K562 (cell line): ENCODE measurements around the gene GEMIN5. TPM values are rescaled to one million over a fixed set of nuclear protein-coding genes. Genes with fewer than 3 reads are reported as not detected.

Experiments used
- BHLHE40 ChIP-seq: IDR thresholded peaks from 2 replicates; pipeline ENCODE4 v1.6.1; 2011; ENCODE audit warnings: low read length, improper control_type of control experiment
- CBX1 ChIP-seq: sonication (generic); IDR thresholded peaks from 2 replicates; pipeline ENCODE4 v1.6.1; 2016; ENCODE audit warnings: antibody characterized with exemption, low read depth, mild to moderate bottlenecking
- EHMT2 ChIP-seq: fragments of 450-650 bp; IDR thresholded peaks from 2 replicates; pipeline ENCODE4 v1.6.1; 2018; ENCODE audit warnings: antibody characterized with exemption
- FOXJ3 ChIP-seq: sonication (generic); formaldehyde crosslinking; IDR thresholded peaks from 2 replicates; pipeline ENCODE4 v1.4.0; 2020; ENCODE audit warnings: mild to moderate bottlenecking, missing genetic modification reagents
- GATA2 ChIP-seq: sonication (generic); formaldehyde crosslinking; IDR thresholded peaks from 2 replicates; pipeline ENCODE4 v1.4.0; 2020; ENCODE audit warnings: mild to moderate bottlenecking, missing genetic modification reagents
- HNRNPL ChIP-seq: fragments of 200-400 bp; formaldehyde crosslinking; IDR thresholded peaks from 2 replicates; pipeline ENCODE4 v1.6.1; 2017; ENCODE audit warnings: low read depth, mild to moderate bottlenecking, low read length
- JUNB ChIP-seq: fragments of 450-650 bp; formaldehyde crosslinking; conservative IDR thresholded peaks from 2 replicates; pipeline ENCODE4 v1.4.0; 2020; ENCODE audit warnings: mild to moderate bottlenecking
- NCOA4 ChIP-seq: fragments of 450-650 bp; IDR thresholded peaks from 2 replicates; pipeline ENCODE4 v1.6.1; 2018; ENCODE audit warnings: mild to moderate bottlenecking; ENCODE audit not compliant: partially characterized antibody
- PRPF4 ChIP-seq: fragments of 200-400 bp; formaldehyde crosslinking; IDR thresholded peaks from one replicate; pipeline ENCODE4 v1.6.1; 2017; ENCODE audit warnings: low read length, low read depth, mild to moderate bottlenecking; ENCODE audit not compliant: insufficient read depth, poor library complexity, severe bottlenecking
- RAD51 ChIP-seq: fragments of 450-650 bp; IDR thresholded peaks from 2 replicates; pipeline ENCODE4 v1.7.1; 2016; ENCODE audit warnings: low read depth, mild to moderate bottlenecking, borderline replicate concordance
- ZBTB17 ChIP-seq: fragments of 450-650 bp; formaldehyde crosslinking; IDR thresholded peaks from 2 replicates; pipeline ENCODE4 v1.4.0; 2020; ENCODE audit warnings: mild to moderate bottlenecking
- ZNF23 ChIP-seq: fragments of 250-450 bp; sonication (Bioruptor Pico); IDR thresholded peaks from 2 replicates; pipeline ENCODE4 v1.4.0; 2020; ENCODE audit warnings: mild to moderate bottlenecking
- ZNF384 ChIP-seq: IDR thresholded peaks from 2 replicates; pipeline ENCODE4 v1.6.1; 2012; ENCODE audit warnings: low read depth, low read length, improper control_type of control experiment
- polyA plus RNA-seq, 8 experiments: library from polyadenylated mRNA; depleted of rRNA in 4 of 8; stranded (reverse) in 5 of 8; unstranded in 3 of 8; fragments of >200 nt; fragmentation: Nextera tagmentation in 2 of 8; fragmentation: Illumina TruSeq in 1 of 8; extraction: Ambion mirVana in 2 of 8; extraction: Trizol in 1 of 8; gene quantifications; 2 replicates each; pipeline versions ENCODE4 v1.2.1 to v1.2.3, GENCODE V29; 2011 to 2014; ENCODE audit warnings: inconsistent platforms in 1 of 8, missing spikeins in 1 of 8
- total RNA-seq, 7 experiments: library from RNA; depleted of rRNA in 6 of 7; stranded (reverse); fragments of >200 nt in 6 of 7; fragmentation: Illumina TruSeq in 2 of 7; extraction: Trizol in 2 of 7; gene quantifications; 2 replicates each; pipeline versions ENCODE4 v1.2.1 to v1.2.3, GENCODE V29; 2011 to 2021; ENCODE audit warnings: low replicate concordance in 1 of 7
- TF ChIP-seq, protein P1 (sequence below): fragments of 450-650 bp; IDR thresholded peaks from 2 replicates; pipeline ENCODE4 v1.6.1; 2017; ENCODE audit warnings: antibody characterized with exemption, mild to moderate bottlenecking
- TF ChIP-seq, protein P2 (sequence below): fragments of 450-650 bp; IDR thresholded peaks from 2 replicates; pipeline ENCODE4 v1.6.1; 2016; ENCODE audit warnings: mild to moderate bottlenecking
- TF ChIP-seq, protein P3 (sequence below): sonication (generic); formaldehyde crosslinking; IDR thresholded peaks from 2 replicates; pipeline ENCODE4 v1.9.0; 2022; ENCODE audit warnings: mild to moderate bottlenecking, missing genetic modification reagents
- TF ChIP-seq, protein P4 (sequence below): sonication (generic); formaldehyde crosslinking; IDR thresholded peaks from 2 replicates; pipeline ENCODE4 v1.5.0; 2020; ENCODE audit warnings: missing genetic modification reagents
- TF ChIP-seq, protein P5 (sequence below), 2 experiments: fragments of 450-650 bp in 1 of 2; sonication (generic) in 1 of 2; formaldehyde crosslinking in 1 of 2; IDR thresholded peaks in 1 of 2; conservative IDR thresholded peaks in 1 of 2; 2 replicates each; pipeline versions ENCODE4 v1.6.1 to v1.8.1; 2016 to 2023; ENCODE audit warnings: mild to moderate bottlenecking in 2 of 2, moderate library complexity in 2 of 2, inconsistent platforms in 1 of 2, missing genetic modification reagents in 1 of 2

Gene GEMIN5
- total and polyA plus RNA-seq, 9 of the 15 experiments (the other 6 are each of a cell fraction or from before 2014, with no cell fraction given), result 10.3 to 48.2 (median 34.7) TPM

DNA sequence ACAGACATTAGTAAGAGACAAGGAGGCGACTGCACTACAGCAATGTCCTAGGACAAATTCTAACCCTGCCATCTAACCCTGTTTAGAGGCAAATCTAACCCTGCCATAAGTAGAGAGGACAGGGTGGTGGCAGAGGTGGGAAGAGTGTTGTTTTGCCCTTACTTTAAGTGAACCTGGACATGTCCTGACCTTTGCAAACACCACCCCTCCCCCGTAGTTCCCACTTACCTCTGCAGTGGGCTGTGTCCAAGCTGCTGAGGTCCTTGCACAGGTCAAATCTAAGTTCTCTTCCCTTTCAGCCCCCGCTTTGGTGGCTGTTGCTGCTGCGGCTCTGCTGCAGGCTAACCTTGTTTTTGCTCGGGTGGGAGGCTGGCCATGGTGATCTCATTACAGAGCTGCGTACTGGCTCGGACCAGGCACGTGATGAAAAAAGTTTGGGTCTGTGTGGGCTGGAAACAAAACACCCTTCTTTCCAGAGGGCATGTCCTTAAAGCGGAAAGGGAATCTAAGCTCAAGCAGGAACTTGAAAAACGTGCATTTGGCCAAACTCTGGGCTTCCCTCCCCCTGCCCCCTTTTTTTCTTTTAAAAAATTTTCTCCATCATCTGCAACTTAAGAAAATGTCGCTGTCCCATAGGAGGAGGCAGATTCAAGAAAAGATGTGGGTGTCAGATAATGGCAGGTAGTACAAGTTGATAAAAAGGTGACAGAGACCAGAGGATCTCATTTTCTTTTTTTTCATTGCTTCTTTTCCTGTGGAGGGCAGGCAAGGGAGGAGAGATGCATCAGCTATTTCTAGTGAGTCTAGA, 87.6 kb downstream of the GEMIN5 start, which contains the start of gene FAXDC2 (continued):
- TF ChIP-seq, protein P1, sequence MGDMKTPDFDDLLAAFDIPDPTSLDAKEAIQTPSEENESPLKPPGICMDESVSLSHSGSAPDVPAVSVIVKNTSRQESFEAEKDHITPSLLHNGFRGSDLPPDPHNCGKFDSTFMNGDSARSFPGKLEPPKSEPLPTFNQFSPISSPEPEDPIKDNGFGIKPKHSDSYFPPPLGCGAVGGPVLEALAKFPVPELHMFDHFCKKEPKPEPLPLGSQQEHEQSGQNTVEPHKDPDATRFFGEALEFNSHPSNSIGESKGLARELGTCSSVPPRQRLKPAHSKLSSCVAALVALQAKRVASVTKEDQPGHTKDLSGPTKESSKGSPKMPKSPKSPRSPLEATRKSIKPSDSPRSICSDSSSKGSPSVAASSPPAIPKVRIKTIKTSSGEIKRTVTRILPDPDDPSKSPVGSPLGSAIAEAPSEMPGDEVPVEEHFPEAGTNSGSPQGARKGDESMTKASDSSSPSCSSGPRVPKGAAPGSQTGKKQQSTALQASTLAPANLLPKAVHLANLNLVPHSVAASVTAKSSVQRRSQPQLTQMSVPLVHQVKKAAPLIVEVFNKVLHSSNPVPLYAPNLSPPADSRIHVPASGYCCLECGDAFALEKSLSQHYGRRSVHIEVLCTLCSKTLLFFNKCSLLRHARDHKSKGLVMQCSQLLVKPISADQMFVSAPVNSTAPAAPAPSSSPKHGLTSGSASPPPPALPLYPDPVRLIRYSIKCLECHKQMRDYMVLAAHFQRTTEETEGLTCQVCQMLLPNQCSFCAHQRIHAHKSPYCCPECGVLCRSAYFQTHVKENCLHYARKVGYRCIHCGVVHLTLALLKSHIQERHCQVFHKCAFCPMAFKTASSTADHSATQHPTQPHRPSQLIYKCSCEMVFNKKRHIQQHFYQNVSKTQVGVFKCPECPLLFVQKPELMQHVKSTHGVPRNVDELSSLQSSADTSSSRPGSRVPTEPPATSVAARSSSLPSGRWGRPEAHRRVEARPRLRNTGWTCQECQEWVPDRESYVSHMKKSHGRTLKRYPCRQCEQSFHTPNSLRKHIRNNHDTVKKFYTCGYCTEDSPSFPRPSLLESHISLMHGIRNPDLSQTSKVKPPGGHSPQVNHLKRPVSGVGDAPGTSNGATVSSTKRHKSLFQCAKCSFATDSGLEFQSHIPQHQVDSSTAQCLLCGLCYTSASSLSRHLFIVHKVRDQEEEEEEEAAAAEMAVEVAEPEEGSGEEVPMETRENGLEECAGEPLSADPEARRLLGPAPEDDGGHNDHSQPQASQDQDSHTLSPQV, result 0 out of 2 replicates have a peak, but pooled peaks have one; percentile 59
- no peak for TF ChIP-seq NCOA4
- no peak for TF ChIP-seq ZNF23 (CRISPR knock-in tag)
- peak; percentile 88 for TF ChIP-seq BHLHE40
- TF ChIP-seq, protein P2, sequence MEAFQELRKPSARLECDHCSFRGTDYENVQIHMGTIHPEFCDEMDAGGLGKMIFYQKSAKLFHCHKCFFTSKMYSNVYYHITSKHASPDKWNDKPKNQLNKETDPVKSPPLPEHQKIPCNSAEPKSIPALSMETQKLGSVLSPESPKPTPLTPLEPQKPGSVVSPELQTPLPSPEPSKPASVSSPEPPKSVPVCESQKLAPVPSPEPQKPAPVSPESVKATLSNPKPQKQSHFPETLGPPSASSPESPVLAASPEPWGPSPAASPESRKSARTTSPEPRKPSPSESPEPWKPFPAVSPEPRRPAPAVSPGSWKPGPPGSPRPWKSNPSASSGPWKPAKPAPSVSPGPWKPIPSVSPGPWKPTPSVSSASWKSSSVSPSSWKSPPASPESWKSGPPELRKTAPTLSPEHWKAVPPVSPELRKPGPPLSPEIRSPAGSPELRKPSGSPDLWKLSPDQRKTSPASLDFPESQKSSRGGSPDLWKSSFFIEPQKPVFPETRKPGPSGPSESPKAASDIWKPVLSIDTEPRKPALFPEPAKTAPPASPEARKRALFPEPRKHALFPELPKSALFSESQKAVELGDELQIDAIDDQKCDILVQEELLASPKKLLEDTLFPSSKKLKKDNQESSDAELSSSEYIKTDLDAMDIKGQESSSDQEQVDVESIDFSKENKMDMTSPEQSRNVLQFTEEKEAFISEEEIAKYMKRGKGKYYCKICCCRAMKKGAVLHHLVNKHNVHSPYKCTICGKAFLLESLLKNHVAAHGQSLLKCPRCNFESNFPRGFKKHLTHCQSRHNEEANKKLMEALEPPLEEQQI, result no peak
- no peak for TF ChIP-seq GATA2 (CRISPR knock-in tag)
- no peak for TF ChIP-seq HNRNPL
- TF ChIP-seq FOXJ3 (CRISPR knock-in tag), result no peak
- TF ChIP-seq JUNB (CRISPR knock-in tag), result no peak
- TF ChIP-seq RAD51, result peak; percentile 82
- TF ChIP-seq ZBTB17 (CRISPR knock-in tag), result no peak
- TF ChIP-seq ZNF384, result no peak; the same call in 1 of the 2 replicates
- TF ChIP-seq EHMT2, result no peak
- TF ChIP-seq CBX1, result no peak
- TF ChIP-seq, protein P3, sequence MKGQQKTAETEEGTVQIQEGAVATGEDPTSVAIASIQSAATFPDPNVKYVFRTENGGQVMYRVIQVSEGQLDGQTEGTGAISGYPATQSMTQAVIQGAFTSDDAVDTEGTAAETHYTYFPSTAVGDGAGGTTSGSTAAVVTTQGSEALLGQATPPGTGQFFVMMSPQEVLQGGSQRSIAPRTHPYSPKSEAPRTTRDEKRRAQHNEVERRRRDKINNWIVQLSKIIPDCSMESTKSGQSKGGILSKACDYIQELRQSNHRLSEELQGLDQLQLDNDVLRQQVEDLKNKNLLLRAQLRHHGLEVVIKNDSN, result peak; percentile 90
- no peak for TF ChIP-seq PRPF4
- TF ChIP-seq, protein P4, sequence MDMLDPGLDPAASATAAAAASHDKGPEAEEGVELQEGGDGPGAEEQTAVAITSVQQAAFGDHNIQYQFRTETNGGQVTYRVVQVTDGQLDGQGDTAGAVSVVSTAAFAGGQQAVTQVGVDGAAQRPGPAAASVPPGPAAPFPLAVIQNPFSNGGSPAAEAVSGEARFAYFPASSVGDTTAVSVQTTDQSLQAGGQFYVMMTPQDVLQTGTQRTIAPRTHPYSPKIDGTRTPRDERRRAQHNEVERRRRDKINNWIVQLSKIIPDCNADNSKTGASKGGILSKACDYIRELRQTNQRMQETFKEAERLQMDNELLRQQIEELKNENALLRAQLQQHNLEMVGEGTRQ (CRISPR knock-in tag), result peak; percentile 86
- TF ChIP-seq, protein P5, sequence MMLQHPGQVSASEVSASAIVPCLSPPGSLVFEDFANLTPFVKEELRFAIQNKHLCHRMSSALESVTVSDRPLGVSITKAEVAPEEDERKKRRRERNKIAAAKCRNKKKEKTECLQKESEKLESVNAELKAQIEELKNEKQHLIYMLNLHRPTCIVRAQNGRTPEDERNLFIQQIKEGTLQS (IDR thresholded peaks at IDR 0.05), result peak; percentile 73
- TF ChIP-seq, protein P5 (CRISPR knock-in tag; conservative IDR thresholded peaks at IDR 0.05), result no peak
